DOHH2 (cell line): Measurements from ENCODE around the gene TRIM9.

Experiments used
- CTCF ChIP-seq: fragments of 200-600 bp; sonication (generic); IDR thresholded peaks from one replicate; pipeline ENCODE4 v1.5.1; 2014; ENCODE audit warnings: antibody characterized with exemption, mild to moderate bottlenecking, low read depth, low read length; ENCODE audit not compliant: poor library complexity, severe bottlenecking
- EZH2phosphoT487 ChIP-seq: fragments of 200-600 bp; sonication (generic); IDR thresholded peaks from 2 replicates; pipeline ENCODE4 v1.6.1; 2017; ENCODE audit warnings: borderline replicate concordance, mild to moderate bottlenecking, antibody characterized with exemption, low read length, moderate library complexity, mixed read lengths

- TF ChIP-seq CTCF (no peak), EZH2phosphoT487 (no peak)
These were observed 114.7 kb downstream of the TRIM9 start for GRCh38 chr14:50979941-50980850.
